Measurements from ENCODE around the gene COL7A1. TPM values are rescaled to one million over a fixed set of nuclear protein-coding genes. Genes with fewer than 3 reads are reported as not detected.

Gene COL7A1
- total and polyA plus RNA-seq, 2 of the 13 experiments (the other 11 are each of a cell fraction or from before 2014, with no cell fraction given) = 2.7 to 11.7 TPM

DNA sequence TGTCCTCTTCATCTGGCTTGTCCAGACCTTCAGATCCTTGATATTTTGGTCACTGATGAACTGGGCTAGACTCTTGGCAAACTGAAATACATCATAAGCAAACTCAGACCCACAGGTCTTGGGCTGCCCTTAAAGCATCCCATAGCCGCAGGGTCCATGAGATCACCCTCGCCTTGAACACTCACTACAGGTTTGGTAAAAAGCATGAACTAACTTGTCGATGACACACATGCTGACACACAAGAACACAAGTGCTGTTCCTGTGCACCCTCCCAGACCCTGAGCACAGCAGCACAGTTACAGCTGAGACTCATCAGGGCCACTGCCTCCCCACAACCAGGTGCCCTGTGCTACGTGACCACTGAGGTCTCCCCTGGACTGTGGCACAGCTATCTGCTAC, 59.6 kb downstream of the COL7A1 start:
- Histone ChIP-seq H4K20me1 (ENCODE audit: insufficient read depth, low read length) (no peaks in the 10 kb centered on the region), H2AFZ (ENCODE audit: low read length) (no peak overlapping the region), H3K79me2 (ENCODE audit: insufficient read depth, low read length) (no peaks in the 10 kb centered on the region), H3K27me3 (ENCODE audit: control insufficient read depth in 1 of 2, insufficient read depth in 2 of 2, low read length in 2 of 2) (no peaks in the 10 kb centered on the region), H3K9ac (ENCODE audit: insufficient read depth, low read depth, low read length) (no peak overlapping the region), H3K9me3 (ENCODE audit: low read length) (no peaks in the 10 kb centered on the region), H3K27ac (ENCODE audit: extremely low read length, insufficient read depth, low read length) (no peak overlapping the region), H3K4me1 (ENCODE audit: insufficient read depth, low read length) (no peaks in the 10 kb centered on the region), H3K4me2 (ENCODE audit: low read depth, low read length) (no peak overlapping the region), H3K4me3 (replicated peaks in 1 of 3; ENCODE audit: insufficient read depth in 1 of 3, low read depth in 2 of 3, low read length in 3 of 3) (no peak overlapping the region), H3K36me3 (replicated peaks in 1 of 2; ENCODE audit: control insufficient read depth in 1 of 2, insufficient read depth in 2 of 2, low read length in 2 of 2) (peaks cover 31 to 80% of the 10 kb centered on the region in 2 experiments)
- in situ Hi-C loops (cut with HindIII; ENCODE audit: extremely low pct_ligation_motif_present, low pct_unique_long_range_greater_than_20kb) = no loop called here
- ATAC-seq = no peak
- ChIA-PET CTCF (ENCODE audit: low intra/inter-chr PET ratio, low total read pairs) (no interaction called here), POLR2A (no interaction called here)
- no peak for FAIRE-seq
- intact Hi-C loops (cut with micrococcal nuclease; ENCODE audit: unreplicated experiment) = no loop called here
- no TSS peak for BruUV-seq (replicated peaks)
- DNase-seq (ENCODE audit: low spot score) = no peak
- TF ChIP-seq TGIF2 (CRISPR knock-in tag; IDR thresholded peaks at IDR 0.05) (no peak), KDM3A (CRISPR knock-in tag; IDR thresholded peaks at IDR 0.05; ENCODE audit: low read depth) (no peak), ZNF3 (CRISPR knock-in tag; IDR thresholded peaks at IDR 0.05) (no peak), ZNF768 (CRISPR knock-in tag; IDR thresholded peaks at IDR 0.05) (no peak)
- TF ChIP-seq, protein P1, sequence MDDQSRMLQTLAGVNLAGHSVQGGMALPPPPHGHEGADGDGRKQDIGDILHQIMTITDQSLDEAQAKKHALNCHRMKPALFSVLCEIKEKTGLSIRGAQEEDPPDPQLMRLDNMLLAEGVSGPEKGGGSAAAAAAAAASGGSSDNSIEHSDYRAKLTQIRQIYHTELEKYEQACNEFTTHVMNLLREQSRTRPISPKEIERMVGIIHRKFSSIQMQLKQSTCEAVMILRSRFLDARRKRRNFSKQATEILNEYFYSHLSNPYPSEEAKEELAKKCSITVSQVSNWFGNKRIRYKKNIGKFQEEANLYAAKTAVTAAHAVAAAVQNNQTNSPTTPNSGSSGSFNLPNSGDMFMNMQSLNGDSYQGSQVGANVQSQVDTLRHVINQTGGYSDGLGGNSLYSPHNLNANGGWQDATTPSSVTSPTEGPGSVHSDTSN (CRISPR knock-in tag; IDR thresholded peaks at IDR 0.05; ENCODE audit: borderline replicate concordance) = no peak
- TF ChIP-seq, protein P2, sequence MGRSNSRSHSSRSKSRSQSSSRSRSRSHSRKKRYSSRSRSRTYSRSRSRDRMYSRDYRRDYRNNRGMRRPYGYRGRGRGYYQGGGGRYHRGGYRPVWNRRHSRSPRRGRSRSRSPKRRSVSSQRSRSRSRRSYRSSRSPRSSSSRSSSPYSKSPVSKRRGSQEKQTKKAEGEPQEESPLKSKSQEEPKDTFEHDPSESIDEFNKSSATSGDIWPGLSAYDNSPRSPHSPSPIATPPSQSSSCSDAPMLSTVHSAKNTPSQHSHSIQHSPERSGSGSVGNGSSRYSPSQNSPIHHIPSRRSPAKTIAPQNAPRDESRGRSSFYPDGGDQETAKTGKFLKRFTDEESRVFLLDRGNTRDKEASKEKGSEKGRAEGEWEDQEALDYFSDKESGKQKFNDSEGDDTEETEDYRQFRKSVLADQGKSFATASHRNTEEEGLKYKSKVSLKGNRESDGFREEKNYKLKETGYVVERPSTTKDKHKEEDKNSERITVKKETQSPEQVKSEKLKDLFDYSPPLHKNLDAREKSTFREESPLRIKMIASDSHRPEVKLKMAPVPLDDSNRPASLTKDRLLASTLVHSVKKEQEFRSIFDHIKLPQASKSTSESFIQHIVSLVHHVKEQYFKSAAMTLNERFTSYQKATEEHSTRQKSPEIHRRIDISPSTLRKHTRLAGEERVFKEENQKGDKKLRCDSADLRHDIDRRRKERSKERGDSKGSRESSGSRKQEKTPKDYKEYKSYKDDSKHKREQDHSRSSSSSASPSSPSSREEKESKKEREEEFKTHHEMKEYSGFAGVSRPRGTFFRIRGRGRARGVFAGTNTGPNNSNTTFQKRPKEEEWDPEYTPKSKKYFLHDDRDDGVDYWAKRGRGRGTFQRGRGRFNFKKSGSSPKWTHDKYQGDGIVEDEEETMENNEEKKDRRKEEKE (IDR thresholded peaks at IDR 0.05) = no peak
- TF ChIP-seq, protein P3, sequence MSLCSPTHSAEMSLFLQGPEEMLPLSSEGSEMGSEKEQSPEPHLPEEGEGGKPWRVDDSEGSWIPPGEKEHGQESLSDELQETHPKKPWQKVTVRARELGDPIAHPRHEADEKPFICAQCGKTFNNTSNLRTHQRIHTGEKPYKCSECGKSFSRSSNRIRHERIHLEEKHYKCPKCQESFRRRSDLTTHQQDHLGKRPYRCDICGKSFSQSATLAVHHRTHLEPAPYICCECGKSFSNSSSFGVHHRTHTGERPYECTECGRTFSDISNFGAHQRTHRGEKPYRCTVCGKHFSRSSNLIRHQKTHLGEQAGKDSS (CRISPR knock-in tag; IDR thresholded peaks at IDR 0.05; ENCODE audit: borderline replicate concordance, low read depth) = no peak
- TF ChIP-seq, protein P4, sequence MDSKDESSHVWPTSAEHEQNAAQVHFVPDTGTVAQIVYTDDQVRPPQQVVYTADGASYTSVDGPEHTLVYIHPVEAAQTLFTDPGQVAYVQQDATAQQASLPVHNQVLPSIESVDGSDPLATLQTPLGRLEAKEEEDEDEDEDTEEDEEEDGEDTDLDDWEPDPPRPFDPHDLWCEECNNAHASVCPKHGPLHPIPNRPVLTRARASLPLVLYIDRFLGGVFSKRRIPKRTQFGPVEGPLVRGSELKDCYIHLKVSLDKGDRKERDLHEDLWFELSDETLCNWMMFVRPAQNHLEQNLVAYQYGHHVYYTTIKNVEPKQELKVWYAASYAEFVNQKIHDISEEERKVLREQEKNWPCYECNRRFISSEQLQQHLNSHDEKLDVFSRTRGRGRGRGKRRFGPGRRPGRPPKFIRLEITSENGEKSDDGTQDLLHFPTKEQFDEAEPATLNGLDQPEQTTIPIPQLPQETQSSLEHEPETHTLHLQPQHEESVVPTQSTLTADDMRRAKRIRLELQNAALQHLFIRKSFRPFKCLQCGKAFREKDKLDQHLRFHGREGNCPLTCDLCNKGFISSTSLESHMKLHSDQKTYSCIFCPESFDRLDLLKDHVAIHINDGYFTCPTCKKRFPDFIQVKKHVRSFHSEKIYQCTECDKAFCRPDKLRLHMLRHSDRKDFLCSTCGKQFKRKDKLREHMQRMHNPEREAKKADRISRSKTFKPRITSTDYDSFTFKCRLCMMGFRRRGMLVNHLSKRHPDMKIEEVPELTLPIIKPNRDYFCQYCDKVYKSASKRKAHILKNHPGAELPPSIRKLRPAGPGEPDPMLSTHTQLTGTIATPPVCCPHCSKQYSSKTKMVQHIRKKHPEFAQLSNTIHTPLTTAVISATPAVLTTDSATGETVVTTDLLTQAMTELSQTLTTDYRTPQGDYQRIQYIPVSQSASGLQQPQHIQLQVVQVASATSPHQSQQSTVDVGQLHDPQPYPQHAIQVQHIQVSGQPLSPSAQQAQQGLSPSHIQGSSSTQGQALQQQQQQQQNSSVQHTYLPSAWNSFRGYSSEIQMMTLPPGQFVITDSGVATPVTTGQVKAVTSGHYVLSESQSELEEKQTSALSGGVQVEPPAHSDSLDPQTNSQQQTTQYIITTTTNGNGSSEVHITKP (CRISPR knock-in tag; IDR thresholded peaks at IDR 0.05; ENCODE audit: low read depth) = no peak
- TF ChIP-seq, protein P5, sequence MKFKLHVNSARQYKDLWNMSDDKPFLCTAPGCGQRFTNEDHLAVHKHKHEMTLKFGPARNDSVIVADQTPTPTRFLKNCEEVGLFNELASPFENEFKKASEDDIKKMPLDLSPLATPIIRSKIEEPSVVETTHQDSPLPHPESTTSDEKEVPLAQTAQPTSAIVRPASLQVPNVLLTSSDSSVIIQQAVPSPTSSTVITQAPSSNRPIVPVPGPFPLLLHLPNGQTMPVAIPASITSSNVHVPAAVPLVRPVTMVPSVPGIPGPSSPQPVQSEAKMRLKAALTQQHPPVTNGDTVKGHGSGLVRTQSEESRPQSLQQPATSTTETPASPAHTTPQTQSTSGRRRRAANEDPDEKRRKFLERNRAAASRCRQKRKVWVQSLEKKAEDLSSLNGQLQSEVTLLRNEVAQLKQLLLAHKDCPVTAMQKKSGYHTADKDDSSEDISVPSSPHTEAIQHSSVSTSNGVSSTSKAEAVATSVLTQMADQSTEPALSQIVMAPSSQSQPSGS (CRISPR knock-in tag; IDR thresholded peaks at IDR 0.05) = no peak
- TF ChIP-seq, protein P6, sequence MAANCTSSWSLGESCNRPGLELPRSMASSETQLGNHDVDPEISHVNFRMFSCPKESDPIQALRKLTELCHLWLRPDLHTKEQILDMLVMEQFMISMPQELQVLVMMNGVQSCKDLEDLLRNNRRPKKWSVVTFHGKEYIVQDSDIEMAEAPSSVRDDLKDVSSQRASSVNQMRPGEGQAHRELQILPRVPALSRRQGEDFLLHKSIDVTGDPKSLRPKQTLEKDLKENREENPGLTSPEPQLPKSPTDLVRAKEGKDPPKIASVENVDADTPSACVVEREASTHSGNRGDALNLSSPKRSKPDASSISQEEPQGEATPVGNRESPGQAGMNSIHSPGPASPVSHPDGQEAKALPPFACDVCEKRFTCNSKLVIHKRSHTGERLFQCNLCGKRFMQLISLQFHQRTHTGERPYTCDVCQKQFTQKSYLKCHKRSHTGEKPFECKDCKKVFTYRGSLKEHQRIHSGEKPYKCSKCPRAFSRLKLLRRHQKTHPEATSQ (CRISPR knock-in tag; IDR thresholded peaks at IDR 0.05; ENCODE audit: borderline replicate concordance) = no peak
- TF ChIP-seq, protein P7, sequence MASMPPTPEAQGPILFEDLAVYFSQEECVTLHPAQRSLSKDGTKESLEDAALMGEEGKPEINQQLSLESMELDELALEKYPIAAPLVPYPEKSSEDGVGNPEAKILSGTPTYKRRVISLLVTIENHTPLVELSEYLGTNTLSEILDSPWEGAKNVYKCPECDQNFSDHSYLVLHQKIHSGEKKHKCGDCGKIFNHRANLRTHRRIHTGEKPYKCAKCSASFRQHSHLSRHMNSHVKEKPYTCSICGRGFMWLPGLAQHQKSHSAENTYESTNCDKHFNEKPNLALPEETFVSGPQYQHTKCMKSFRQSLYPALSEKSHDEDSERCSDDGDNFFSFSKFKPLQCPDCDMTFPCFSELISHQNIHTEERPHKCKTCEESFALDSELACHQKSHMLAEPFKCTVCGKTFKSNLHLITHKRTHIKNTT (CRISPR knock-in tag; IDR thresholded peaks at IDR 0.05) = no peak
- WGBS (ENCODE audit: low lambda C conversion rate) = 100% methylated on average over 2 of the region's 4 CpGs

Data from HepG2 (cell line).